PC-9 (cell line): ENCODE results near the gene TSEN34.

Experiments
- EZH2 ChIP-seq: fragments of 200-600 bp; sonication (generic); IDR thresholded peaks from 2 replicates; pipeline ENCODE4 v1.8.0; 2017; ENCODE audit warnings: antibody characterized with exemption, low read depth
- TF ChIP-seq, protein P1 (sequence below): fragments of 200-600 bp; sonication (generic); conservative IDR thresholded peaks from 2 replicates; pipeline ENCODE4 v1.6.1; 2017; ENCODE audit warnings: mixed run types, antibody characterized with exemption, mild to moderate bottlenecking, moderate library complexity

DNA sequence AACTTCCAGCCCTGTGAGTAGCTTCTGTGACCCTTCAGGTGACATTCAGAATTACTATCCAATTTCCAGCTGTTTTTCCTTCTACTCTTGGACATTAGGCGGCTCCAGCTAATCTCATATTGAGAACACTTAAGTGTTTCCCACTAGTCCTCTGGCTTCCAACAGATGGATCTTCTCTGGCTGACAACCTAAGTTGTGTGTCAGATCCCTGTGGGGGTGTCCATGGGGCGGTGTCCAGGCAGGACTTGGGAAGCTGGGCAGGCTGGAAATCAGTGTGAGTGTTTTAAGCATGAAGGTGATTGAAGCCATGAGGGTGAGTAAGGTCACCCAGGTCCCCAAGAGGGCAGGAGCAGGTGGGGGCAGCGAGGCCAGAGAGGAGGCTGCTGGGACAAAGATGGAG lies 43.4 kb upstream of the TSEN34 start:
- TF ChIP-seq, protein P1, sequence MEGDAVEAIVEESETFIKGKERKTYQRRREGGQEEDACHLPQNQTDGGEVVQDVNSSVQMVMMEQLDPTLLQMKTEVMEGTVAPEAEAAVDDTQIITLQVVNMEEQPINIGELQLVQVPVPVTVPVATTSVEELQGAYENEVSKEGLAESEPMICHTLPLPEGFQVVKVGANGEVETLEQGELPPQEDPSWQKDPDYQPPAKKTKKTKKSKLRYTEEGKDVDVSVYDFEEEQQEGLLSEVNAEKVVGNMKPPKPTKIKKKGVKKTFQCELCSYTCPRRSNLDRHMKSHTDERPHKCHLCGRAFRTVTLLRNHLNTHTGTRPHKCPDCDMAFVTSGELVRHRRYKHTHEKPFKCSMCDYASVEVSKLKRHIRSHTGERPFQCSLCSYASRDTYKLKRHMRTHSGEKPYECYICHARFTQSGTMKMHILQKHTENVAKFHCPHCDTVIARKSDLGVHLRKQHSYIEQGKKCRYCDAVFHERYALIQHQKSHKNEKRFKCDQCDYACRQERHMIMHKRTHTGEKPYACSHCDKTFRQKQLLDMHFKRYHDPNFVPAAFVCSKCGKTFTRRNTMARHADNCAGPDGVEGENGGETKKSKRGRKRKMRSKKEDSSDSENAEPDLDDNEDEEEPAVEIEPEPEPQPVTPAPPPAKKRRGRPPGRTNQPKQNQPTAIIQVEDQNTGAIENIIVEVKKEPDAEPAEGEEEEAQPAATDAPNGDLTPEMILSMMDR = no peak
- TF ChIP-seq EZH2 = no peak
